ENCODE data around the gene UNC5C. TPM values are rescaled to one million over a fixed set of nuclear protein-coding genes. Genes with fewer than 3 reads are reported as not detected.

UNC5C gene
- total and polyA plus RNA-seq, 8 donors: 0.13 to 14.3 (median 2.0) TPM

DNA sequence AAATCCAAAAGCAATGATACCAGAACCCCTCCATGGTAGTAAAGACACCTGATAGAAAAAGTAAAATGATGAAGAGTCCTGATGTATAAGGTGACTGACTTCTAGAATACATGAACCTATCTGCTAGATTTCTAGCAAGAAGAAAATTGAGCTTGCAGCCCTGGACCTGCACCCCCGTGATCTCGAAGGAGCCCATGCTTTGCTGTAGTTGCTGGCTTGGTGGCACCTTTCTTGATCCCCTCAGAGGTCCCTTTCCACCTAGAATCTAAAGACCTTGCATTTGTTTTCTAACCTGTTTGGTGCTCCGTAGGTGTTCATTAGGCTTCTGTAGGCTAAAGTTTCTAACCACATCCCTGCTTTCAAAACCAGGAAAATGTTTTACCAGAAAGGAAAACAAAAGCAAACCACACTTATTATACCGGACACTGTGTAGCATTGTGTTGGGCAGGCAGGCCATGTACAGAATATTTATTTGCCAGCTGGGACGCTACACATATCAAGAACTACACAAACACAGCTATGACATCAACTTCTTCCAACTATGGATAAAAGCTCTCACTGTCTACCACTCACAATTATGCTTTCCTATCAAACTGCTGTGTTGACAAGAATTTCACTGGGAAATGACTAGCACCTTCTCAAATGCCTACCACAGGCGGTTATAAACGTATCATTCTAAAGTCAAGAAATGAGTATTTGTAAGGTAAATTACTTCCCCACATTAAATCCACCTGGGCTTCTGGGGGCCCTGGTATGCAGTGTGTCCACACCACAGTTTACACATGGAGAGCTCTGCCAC lies 316.2 kb downstream of the UNC5C start:
- TF ChIP-seq EP300 (IDR thresholded peaks at IDR 0.05) (no peak), POLR2AphosphoS5 (IDR thresholded peaks at IDR 0.05) (no peak), POLR2A (IDR thresholded peaks at IDR 0.05) (no peak)
- TF ChIP-seq, protein P1, sequence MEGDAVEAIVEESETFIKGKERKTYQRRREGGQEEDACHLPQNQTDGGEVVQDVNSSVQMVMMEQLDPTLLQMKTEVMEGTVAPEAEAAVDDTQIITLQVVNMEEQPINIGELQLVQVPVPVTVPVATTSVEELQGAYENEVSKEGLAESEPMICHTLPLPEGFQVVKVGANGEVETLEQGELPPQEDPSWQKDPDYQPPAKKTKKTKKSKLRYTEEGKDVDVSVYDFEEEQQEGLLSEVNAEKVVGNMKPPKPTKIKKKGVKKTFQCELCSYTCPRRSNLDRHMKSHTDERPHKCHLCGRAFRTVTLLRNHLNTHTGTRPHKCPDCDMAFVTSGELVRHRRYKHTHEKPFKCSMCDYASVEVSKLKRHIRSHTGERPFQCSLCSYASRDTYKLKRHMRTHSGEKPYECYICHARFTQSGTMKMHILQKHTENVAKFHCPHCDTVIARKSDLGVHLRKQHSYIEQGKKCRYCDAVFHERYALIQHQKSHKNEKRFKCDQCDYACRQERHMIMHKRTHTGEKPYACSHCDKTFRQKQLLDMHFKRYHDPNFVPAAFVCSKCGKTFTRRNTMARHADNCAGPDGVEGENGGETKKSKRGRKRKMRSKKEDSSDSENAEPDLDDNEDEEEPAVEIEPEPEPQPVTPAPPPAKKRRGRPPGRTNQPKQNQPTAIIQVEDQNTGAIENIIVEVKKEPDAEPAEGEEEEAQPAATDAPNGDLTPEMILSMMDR (IDR thresholded peaks at IDR 0.05): no peak
- H3K27me3 ChIP-seq: no peaks in the 10 kb centered on the region
- no peak overlapping the region for H3K4me3 ChIP-seq
- 38 to 66% (median 49%) methylated on average over 7 of the region's 7 CpGs for WGBS, 5 donors
- H3K36me3 ChIP-seq: no peaks in the 10 kb centered on the region
- H3K9me3 ChIP-seq: no peaks in the 10 kb centered on the region
- peak in 1 of 2 donors; percentile 39 for DNase-seq
- H3K27ac ChIP-seq: no peak overlapping the region
- intact Hi-C loops (cut with DNase I; ENCODE audit: low total_unique reads): no loop called here
- H3K4me1 ChIP-seq: no peaks in the 10 kb centered on the region

DNA sequence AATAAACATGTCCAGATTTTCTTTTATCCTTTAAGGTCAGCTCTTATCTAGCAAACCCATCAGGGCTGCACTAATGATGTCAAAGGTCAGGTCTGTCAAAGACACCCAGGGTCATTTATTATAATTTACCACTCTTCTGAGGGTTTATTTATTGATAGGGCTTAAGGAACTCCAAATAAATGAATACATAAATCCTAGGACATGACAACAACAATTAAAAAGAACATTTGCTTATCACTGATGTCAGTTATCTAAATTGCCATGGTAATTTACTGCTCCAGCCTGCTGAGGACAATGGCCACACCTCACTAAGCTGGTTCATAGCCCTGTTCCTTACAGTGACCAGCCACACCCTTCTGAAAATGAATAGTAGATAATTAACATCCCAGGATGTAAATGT lies 317.1 kb downstream of the UNC5C start:
- DNase-seq: peak in 1 of 2 donors; percentile 38
- H3K27ac ChIP-seq: no peak overlapping the region
- intact Hi-C loops (cut with DNase I; ENCODE audit: low total_unique reads): no loop called here

DNA sequence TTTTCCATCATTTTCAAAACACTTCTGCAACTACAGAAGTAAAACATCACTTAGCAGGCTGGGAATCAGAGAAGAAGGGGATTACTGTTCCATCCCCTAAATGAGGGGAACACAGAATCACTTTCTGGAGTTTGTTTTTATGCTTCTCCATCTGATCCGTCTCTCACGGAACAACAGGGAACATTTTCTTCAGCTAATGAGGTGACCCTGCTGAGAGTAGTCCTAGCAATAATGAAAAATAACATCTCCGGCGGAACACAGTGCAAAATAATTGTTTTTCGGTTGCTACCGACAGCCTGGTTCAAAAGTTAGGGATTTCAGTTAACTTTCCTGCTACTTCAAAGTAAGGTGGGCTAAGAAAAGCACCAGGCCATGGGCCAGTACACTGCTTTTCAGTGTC lies 322.9 kb downstream of the UNC5C start:
- no peak for TF ChIP-seq POLR2A (IDR thresholded peaks at IDR 0.05)
- TF ChIP-seq, protein P1 (IDR thresholded peaks at IDR 0.05): no peak
- TF ChIP-seq EP300 (IDR thresholded peaks at IDR 0.05): no peak
- no peak for TF ChIP-seq POLR2AphosphoS5 (IDR thresholded peaks at IDR 0.05)
- no peaks in the 10 kb centered on the region for H3K27me3 ChIP-seq
- H3K27ac ChIP-seq: no peak overlapping the region
- no peak for DNase-seq
- no peak overlapping the region for H3K4me3 ChIP-seq
- no peaks in the 10 kb centered on the region for H3K4me1 ChIP-seq
- intact Hi-C loops (cut with DNase I; ENCODE audit: low total_unique reads): no loop called here
- H3K9me3 ChIP-seq: no peaks in the 10 kb centered on the region
- H3K36me3 ChIP-seq: no peaks in the 10 kb centered on the region
- 79 to 94% (median 92%) methylated on average over 6 of the region's 6 CpGs for WGBS, 5 donors

More for the DNA sequence above, 317.1 kb downstream of the UNC5C start:
- Histone ChIP-seq H3K36me3 (no peaks in the 10 kb centered on the region), H3K4me3 (no peak overlapping the region), H3K27me3 (no peaks in the 10 kb centered on the region), H3K4me1 (no peaks in the 10 kb centered on the region), H3K9me3 (no peaks in the 10 kb centered on the region)
- no peak for TF ChIP-seq POLR2AphosphoS5 (IDR thresholded peaks at IDR 0.05)
- TF ChIP-seq, protein P1 (IDR thresholded peaks at IDR 0.05): no peak
- no peak for TF ChIP-seq EP300 (IDR thresholded peaks at IDR 0.05)
- no peak for TF ChIP-seq POLR2A (IDR thresholded peaks at IDR 0.05)

DNA sequence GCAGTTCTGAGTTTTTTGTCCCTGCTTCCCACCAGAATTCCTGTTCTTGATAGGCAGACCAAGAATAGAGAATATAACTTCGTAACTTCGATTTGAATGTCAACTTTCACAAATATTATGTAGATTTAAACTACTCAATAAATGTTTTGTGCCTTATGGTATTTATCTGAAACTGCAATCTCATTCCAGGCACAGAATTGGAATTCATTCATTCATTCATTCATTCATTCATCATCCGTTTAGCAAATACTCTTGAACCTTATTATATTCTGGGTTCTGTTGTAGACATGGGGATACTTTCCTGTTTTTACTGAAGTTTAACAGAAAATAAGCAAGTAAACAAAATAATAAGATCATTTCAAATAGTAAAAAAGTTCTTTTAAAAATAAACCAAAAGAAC lies 324.4 kb downstream of the UNC5C start:
- Histone ChIP-seq H3K27me3 (no peaks in the 10 kb centered on the region), H3K4me1 (peaks cover 0 to 5% (median 0%) of the 10 kb centered on the region in 4 donors), H3K27ac (no peak overlapping the region), H3K4me3 (no peak overlapping the region), H3K9me3 (no peaks in the 10 kb centered on the region), H3K36me3 (no peaks in the 10 kb centered on the region)
- 90 to 99% (median 94%) methylated on average over 3 of the region's 3 CpGs for WGBS, 5 donors
- DNase-seq: no peak
- intact Hi-C loops (cut with DNase I; ENCODE audit: low total_unique reads): no loop called here
- TF ChIP-seq, protein P1 (IDR thresholded peaks at IDR 0.05): no peak
- no peak for TF ChIP-seq POLR2A (IDR thresholded peaks at IDR 0.05)
- TF ChIP-seq POLR2AphosphoS5 (IDR thresholded peaks at IDR 0.05): no peak
- TF ChIP-seq EP300 (IDR thresholded peaks at IDR 0.05): no peak
